ENCODE data around the gene GOT2.
"Not testable (repeated sequence)": the region's sequence is repeated elsewhere in the genome, so short reads cannot be mapped to it uniquely, and the experiment has no call there.

GOT2 gene

DNA sequence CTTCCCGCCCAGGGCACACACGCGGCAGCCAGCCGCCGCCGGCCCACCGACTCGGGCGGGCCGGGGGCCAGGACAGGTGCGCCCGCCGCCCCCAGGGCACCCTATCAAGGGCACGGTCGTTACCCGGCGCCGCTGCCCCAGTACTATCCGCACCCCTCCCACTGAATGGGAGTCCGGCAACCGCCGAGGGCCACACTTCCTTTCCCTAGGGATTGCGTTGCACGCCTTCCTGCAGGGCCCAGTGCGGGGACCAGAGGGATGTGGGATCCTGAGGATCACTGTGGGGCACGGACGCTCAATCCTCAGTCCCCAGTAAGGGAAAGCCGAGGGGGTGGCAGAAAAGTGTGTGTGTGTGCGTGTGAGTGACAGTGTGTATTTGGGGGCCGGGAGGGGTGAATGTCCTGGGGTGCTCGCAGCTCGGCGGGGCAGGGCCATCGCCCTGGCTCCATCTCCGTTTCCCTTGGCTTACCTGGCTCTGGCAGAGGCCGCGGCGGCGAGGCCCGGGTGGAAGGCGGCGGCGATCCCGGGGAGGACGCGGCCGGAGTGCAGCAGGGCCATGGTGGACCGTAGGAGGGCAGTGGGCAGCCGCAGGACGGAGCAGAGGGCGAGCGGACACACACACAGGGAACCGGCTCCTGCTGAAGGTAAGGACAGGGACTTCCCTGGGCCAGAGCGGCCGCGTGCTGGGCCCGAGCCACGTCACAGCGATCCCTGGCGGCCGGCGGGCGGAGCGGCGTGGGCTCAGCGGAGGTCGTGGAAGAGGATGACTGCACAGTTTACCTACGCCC, at the start of gene GOT2:
Gene GOT2, minus strand, starts transcription at position 646 of the 788 bp plus-strand sequence. Its CDS starts 88 bp downstream, at position 558.
- peak; percentile 61 to 88 (median 87) for DNase-seq

DNA sequence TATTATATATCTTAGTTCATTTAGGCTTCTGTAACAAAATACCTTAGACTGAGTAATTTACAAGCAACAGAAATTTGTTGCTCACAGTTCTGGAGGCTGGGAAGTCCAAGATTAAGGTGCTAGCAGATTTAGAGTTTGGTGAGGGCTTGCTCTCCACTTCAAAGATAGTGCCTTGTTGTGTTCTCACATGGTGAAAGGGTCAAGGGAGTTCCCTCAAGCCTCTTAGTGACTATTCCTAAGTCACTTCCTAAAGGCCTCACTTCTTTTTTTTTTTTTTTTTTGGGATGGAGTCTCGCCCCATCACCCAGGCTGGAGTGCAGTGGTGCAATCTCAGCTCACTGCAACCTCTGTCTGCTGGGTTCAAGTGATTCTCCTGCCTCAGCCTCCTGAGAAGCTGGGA, 45.2 kb upstream of the GOT2 start:
- DNase-seq = not testable (repeated sequence)

GRCh38 chr16:58773870-58774269, 39.8 kb upstream of the GOT2 start:
- DNase-seq = no peak

GRCh38 chr16:58768145-58768544, 34.0 kb upstream of the GOT2 start:
- no peak for DNase-seq

- DNase-seq = no peak
Measured at GRCh38 chr16:58767581-58767980, 33.5 kb upstream of the GOT2 start.

- DNase-seq = no peak
Measured at GRCh38 chr16:58756650-58757332, 22.7 kb upstream of the GOT2 start.

DNA sequence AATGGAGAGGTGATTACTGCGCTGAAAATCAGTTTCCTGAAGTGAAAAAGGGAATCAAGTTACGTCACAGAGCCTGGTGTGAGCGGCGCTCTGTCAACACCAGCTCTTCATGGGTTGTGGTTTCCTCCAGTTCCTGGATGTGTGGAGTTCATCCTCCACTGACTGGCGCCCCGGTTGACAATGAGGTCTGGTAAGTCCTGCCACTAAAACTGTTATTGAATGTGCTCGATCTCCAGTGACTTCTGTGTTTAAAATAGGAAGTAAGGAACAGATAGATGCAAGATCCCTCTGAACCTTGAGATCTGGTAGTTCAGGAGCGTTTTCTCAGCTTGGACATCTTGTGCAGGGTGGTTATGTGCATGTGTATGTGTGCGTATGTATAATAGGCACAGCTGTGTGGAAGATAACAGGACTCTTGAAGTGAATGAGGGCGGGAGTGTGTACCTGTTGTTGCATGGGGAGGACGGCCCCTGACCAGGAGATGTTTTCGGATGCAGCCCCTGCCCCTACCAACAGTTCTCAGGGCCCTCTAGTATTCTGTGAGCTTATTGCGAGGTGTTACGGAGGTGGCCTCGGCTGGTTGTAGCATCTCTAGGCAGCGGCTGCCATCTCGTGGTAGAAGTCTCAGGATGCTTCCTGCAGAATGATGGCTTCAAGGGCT, 22.0 kb upstream of the GOT2 start:
- DNase-seq = peak in 2 of 3 experiments; percentile 23 to 44

GRCh38 chr16:58753711-58754134, 19.6 kb upstream of the GOT2 start:
- DNase-seq = no peak

DNA sequence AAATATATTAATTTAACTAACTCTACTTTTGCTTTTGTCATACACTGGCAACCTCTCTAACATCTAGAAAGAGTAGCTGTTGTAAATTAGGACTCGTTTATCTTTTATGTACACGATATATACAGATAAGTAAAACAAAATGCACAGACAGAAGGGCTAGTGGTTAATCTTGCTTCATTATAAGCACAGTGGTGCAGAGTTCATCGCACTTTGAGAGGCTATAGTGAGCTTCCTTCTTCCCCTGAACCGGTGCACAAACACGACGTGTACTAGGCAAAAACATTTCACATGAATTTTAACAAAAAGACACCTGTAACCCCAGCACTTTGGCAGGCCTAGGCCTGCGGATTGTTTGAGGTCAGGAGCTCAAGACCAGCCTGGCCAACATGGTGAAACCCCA, 10.4 kb upstream of the GOT2 start:
- no peak for DNase-seq

DNA sequence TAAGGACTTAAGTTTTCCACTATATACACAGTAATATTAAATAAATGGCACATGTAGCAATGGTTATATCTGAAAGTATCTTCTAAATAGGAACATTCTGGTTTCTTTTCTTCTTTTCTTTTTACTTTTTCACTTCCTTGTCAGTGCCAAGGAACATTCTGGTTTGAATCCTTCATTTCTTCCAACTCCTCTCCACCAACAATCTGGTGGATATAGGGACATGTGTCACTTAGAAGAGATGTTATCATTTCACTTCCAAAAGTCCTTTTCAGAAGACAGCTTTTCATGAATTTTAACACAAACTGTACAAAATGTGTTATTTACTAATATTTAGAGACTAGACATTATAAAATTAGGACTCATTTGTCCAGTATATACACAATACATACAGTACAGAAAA, 7.9 kb upstream of the GOT2 start:
- DNase-seq = no peak

GRCh38 chr16:58741166-58741565, 7.0 kb upstream of the GOT2 start:
- no peak for DNase-seq

GRCh38 chr16:58738672-58739296, 4.7 kb upstream of the GOT2 start:
- no peak for DNase-seq

DNA sequence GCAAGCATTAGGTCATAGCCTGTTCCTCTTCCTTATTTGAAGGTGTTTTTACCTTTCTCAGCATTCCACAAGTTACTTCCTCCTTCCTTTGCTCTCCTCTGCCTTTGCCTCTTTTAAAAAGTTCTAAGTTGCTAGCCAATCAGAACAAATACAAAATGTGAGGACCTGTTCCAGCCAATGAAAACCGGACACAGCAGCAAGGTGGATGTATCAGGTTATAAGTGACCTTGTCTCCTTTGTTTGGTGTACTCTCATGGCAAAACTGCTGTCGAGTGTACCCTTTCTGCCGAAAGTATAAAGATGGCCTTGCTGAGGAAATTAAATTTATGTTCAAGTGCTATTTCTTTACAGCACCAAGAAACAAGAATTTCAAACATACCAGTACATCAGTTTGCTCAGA, 2.2 kb upstream of the GOT2 start:
- not testable (repeated sequence) for DNase-seq

DNA sequence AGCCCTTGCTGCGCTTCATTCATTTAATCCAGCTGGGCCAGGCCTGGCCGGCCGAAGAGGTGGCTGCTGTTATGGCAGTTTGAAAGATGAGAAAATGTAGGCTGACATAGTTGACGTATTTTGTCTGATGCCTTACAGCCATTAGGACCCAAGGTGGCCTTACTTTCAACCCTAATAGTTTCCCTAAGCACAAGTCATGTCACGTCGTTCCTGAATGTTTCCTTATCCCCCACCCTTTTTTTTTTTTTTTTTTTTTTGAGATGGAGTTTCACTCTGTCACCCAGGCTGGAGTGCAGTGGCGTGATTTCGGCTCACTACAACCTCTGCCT, 307 bp upstream of the GOT2 start:
- DNase-seq = no peak

DNA sequence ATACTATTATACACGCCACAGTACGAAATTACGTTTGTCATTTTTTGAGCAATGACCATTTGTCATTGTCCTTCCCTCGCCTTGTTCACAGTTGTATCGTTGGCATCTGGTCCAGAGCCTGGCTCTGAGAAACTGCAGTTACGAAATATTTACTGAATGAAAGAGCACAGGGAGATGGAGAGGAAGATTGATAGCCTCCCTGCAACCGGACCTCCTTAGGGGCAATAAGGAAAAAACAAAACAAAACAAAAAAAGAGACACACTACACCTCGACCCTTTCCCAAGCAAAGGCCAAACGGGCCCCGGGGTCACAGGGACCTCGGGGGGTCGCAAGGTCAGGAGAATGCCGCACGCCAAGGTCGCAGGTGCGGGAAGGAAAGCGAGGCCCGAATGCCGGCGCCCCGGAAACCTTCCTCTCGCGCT, 857 bp downstream of the GOT2 start:
- peak in 1 of 3 experiments; percentile 64 for DNase-seq

GRCh38 chr16:58732545-58733247, 1.4 kb downstream of the GOT2 start:
- no peak for DNase-seq

- no peak for DNase-seq
Measured at GRCh38 chr16:58730724-58731370, 3.3 kb downstream of the GOT2 start.

GRCh38 chr16:58727796-58728568, 6.1 kb downstream of the GOT2 start:
- DNase-seq = no peak

- no peak for DNase-seq
Measured at GRCh38 chr16:58727028-58727781, 6.9 kb downstream of the GOT2 start.

DNA sequence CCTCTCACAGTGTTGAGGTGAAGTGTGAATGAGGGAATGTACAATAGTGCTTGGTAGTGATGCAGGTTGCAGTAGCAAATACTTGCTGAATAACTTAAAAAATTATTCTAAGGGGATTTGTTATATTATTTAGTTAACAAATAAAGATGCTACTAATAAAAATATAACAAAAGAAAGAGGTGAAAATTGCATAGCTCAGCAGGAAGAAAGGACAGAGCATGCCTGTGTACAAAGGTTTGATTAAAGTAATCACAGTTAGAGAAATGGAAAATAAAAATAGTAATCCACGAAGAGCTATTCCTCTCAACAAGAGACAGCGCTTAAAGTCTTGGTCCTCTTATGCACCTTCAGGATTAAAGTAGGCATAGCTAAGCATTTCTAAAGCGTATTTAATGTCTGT, 11.0 kb downstream of the GOT2 start:
- no peak for DNase-seq

- no peak for DNase-seq
Measured at GRCh38 chr16:58717994-58718393, 16.1 kb downstream of the GOT2 start.

All from NCI-H1417 (cell line).